Neural cell (in vitro differentiated cells): ENCODE measurements around the gene ANKFN1.

Experiments
- CTCF ChIP-seq: fragments of 450-650 bp; IDR thresholded peaks from 2 replicates; pipeline ENCODE4 v1.5.1; 2014; ENCODE audit warnings: antibody characterized with exemption, mild to moderate bottlenecking, moderate library complexity; ENCODE audit not compliant: poor library complexity, severe bottlenecking
- POLR2AphosphoS5 ChIP-seq: IDR thresholded peaks from 2 replicates; pipeline ENCODE4 v1.6.1; 2012
- RAD21 ChIP-seq: fragments of 450-650 bp; conservative IDR thresholded peaks from 2 replicates; pipeline ENCODE4 v1.6.1; 2014; ENCODE audit warnings: antibody characterized with exemption, mild to moderate bottlenecking, moderate library complexity
- REST ChIP-seq: IDR thresholded peaks from 2 replicates; pipeline ENCODE4 v1.6.1; 2012; ENCODE audit warnings: borderline replicate concordance
- SMC3 ChIP-seq: fragments of 450-650 bp; conservative IDR thresholded peaks from 2 replicates; pipeline ENCODE4 v1.6.1; 2014; ENCODE audit warnings: antibody characterized with exemption, mild to moderate bottlenecking, moderate library complexity; ENCODE audit not compliant: poor library complexity

- TF ChIP-seq POLR2AphosphoS5 (no peak), CTCF (no peak), SMC3 (no peak), REST (no peak), RAD21 (no peak)
These were observed 11.9 kb downstream of the ANKFN1 start for GRCh38 chr17:56165072-56165641.
